ENCODE results near the gene TDP1. TPM values are rescaled to one million over a fixed set of nuclear protein-coding genes. Genes with fewer than 3 reads are reported as not detected.

The TDP1 gene
- total RNA-seq, 1 donor from 2014 or later, result 7.9 TPM

Other genes with a start within 250 kb of the TDP1 start
- 1.8 and 2.2 TPM in 2 replicates for gene EFCAB11, start 1.2 kb upstream of the TDP1 start, total RNA-seq
- gene KCNK13, start 106.1 kb downstream of the TDP1 start, total RNA-seq, result not detected in 2 replicates